GM12878 (cell line): ENCODE measurements around the gene LAMA4. TPM values are rescaled to one million over a fixed set of nuclear protein-coding genes. Genes with fewer than 3 reads are reported as not detected.

Source experiments
- ATAC-seq: fragments of 200-7000 bp; cut with Tn5 transposase; 3 replicates; pipeline ENCODE4 v1.9.1; 2020; ENCODE audit warnings: mild to moderate bottlenecking, moderate library complexity
- BruUV-seq: library from RNA; stranded (reverse); fragments of 400-500 nt; replicated peaks from 2 replicates; lab custom pipeline; 2021; lab: Mats Ljungman, UMichigan
- CTCF ChIA-PET: fragments of 300-600 bp; sonication (Branson Sonifier 250); formaldehyde crosslinking; extraction: SDS; loops from one replicate; lab custom pipeline; 2021; ENCODE audit warnings: inconsistent platforms; lab: Yijun Ruan, JAX
- POLR2A ChIA-PET: fragments of 350-600 bp; formaldehyde crosslinking; extraction: SDS; loops from one replicate; lab custom pipeline; 2021; ENCODE audit warnings: inconsistent platforms; lab: Charles Lee
- RAD21 ChIA-PET: fragments of 300-600 bp; sonication (Branson Sonifier 250); formaldehyde crosslinking; loops from one replicate; lab custom pipeline; 2023; ENCODE audit warnings: antibody characterized with exemption; ENCODE audit not compliant: unreplicated experiment; lab: Charles Lee
- SMC1A ChIA-PET: fragments of 300-600 bp; sonication (Branson Sonifier 250); formaldehyde crosslinking; loops from one replicate; lab custom pipeline; 2023; ENCODE audit not compliant: unreplicated experiment, uncharacterized antibody; lab: Charles Lee
- DNase-seq: peaks from one replicate; pipeline ENCODE4 v3.0.0-alpha.2; 2011; ENCODE audit warnings: low read depth, low spot score
- FAIRE-seq: peaks from 3 replicates; lab custom pipeline; 2011; peaks lifted over from hg19 to GRCh38; lab: Jason Lieb, UNC
- H2AFZ ChIP-seq: 2 replicates; pipeline ENCODE4 v1.6.0; 2011; ENCODE audit warnings: low read depth, low read length, control low read depth; ENCODE audit not compliant: control insufficient read depth
- H3K27ac ChIP-seq: 2 replicates; pipeline ENCODE4 v1.5.1; 2011; ENCODE audit warnings: control low read depth; ENCODE audit not compliant: control insufficient read depth, insufficient read depth
- H3K27me3 ChIP-seq, 2 experiments: replicated peaks in 1 of 2; 2 replicates each; pipeline versions ENCODE4 v1.6.0 to v1.6.1; 2011; ENCODE audit warnings: low read length in 1 of 2; ENCODE audit not compliant: control insufficient read depth in 2 of 2, insufficient read depth in 2 of 2
- H3K36me3 ChIP-seq, 2 experiments: 2 replicates each; pipeline ENCODE4 v1.5.1; 2011; ENCODE audit warnings: low read length in 1 of 2; ENCODE audit not compliant: control insufficient read depth in 2 of 2, insufficient read depth in 2 of 2
- H3K4me1 ChIP-seq: 2 replicates; pipeline ENCODE4 v1.6.1; 2011; ENCODE audit warnings: mild to moderate bottlenecking, low read length, moderate library complexity, mixed read lengths; ENCODE audit not compliant: control insufficient read depth, insufficient read depth
- H3K4me2 ChIP-seq: 2 replicates; pipeline ENCODE4 v1.6.0; 2011; ENCODE audit warnings: control low read depth; ENCODE audit not compliant: control insufficient read depth, insufficient read depth
- H3K4me3 ChIP-seq: fragments of 200-600 bp; sonication (generic); 2 replicates; pipeline ENCODE4 v1.5.1; 2016
- H3K79me2 ChIP-seq: 2 replicates; pipeline ENCODE4 v1.6.0; 2011; ENCODE audit warnings: low read length; ENCODE audit not compliant: control insufficient read depth, insufficient read depth
- H3K9ac ChIP-seq: 2 replicates; pipeline ENCODE4 v1.8.0; 2011; ENCODE audit warnings: low read length, control low read depth, mixed read lengths; ENCODE audit not compliant: control insufficient read depth, insufficient read depth
- H3K9me3 ChIP-seq: replicated peaks from 3 replicates; pipeline ENCODE4 v1.5.1; 2011; ENCODE audit warnings: mild to moderate bottlenecking, low read length; ENCODE audit not compliant: control insufficient read depth, insufficient read depth
- H4K20me1 ChIP-seq: 2 replicates; pipeline ENCODE4 v1.6.0; 2011; ENCODE audit not compliant: control insufficient read depth, insufficient read depth
- CHD4 ChIP-seq: fragments of 200-600 bp; sonication (generic); IDR thresholded peaks from 2 replicates; pipeline ENCODE4 v1.6.1; 2016; ENCODE audit warnings: mild to moderate bottlenecking
- NFYB ChIP-seq: IDR thresholded peaks from 2 replicates; pipeline ENCODE4 v1.6.1; 2011; ENCODE audit warnings: low read depth, mild to moderate bottlenecking, low read length, improper control_type of control experiment, moderate library complexity; ENCODE audit not compliant: insufficient read depth
- PML ChIP-seq: IDR thresholded peaks from 2 replicates; pipeline ENCODE4 v1.6.1; 2012; ENCODE audit warnings: low read length, inconsistent platforms
- RBBP5 ChIP-seq: fragments of 200-600 bp; sonication (generic); conservative IDR thresholded peaks from 2 replicates; pipeline ENCODE4 v1.6.1; 2016
- SP1 ChIP-seq: IDR thresholded peaks from one replicate; pipeline ENCODE4 v1.6.1; 2011; ENCODE audit warnings: low read depth, low read length
- SREBF1 ChIP-seq: IDR thresholded peaks from 2 replicates; pipeline ENCODE4 v1.6.1; 2012; ENCODE audit warnings: mild to moderate bottlenecking, low read length
- TCF3 ChIP-seq: IDR thresholded peaks from 2 replicates; pipeline ENCODE4 v1.6.1; 2012; ENCODE audit warnings: low read depth, mild to moderate bottlenecking, low read length, borderline replicate concordance; ENCODE audit not compliant: insufficient read depth
- WRNIP1 ChIP-seq: IDR thresholded peaks from 2 replicates; pipeline ENCODE4 v1.6.1; 2011; ENCODE audit warnings: low read depth, low read length, improper control_type of control experiment, borderline replicate concordance
- WGBS: methylation state at CpG from one replicate; pipeline ENCODE4 v1.1.6; 2016; ENCODE audit warnings: low lambda C conversion rate; ENCODE audit not compliant: insufficient replicate concordance, insufficient coverage; ENCODE audit errors: missing lambda C conversion rate; 5-methylcytosine and 5-hydroxymethylcytosine counted together
- in situ Hi-C: fragments of 300-500 bp; cut with MboI; formaldehyde crosslinking; loops from 9 replicates; pipeline ENCODE4 v1.14.3; 2018; ENCODE audit warnings: mixed read lengths
- intact Hi-C: fragments of 100-400 bp; cut with micrococcal nuclease; formaldehyde crosslinking; loops from one replicate; pipeline ENCODE4 v1.14.2; 2022; ENCODE audit not compliant: unreplicated experiment
- polyA plus RNA-seq, 11 experiments: library from polyadenylated mRNA; depleted of rRNA in 4 of 11; unstranded in 6 of 11; stranded (reverse) in 5 of 11; fragments of >200 nt; fragmentation: Nextera tagmentation in 4 of 11; fragmentation: Illumina TruSeq in 1 of 11; extraction: Ambion mirVana in 4 of 11; extraction: Trizol in 1 of 11; gene quantifications; 1 replicate in 1 of 11; 2 replicates in 10 of 11; pipeline versions ENCODE4 v1.2.1 to v1.2.3, GENCODE V29; 2011 to 2016; ENCODE audit warnings: inconsistent platforms in 2 of 11, missing spikeins in 2 of 11, low read depth in 1 of 11
- total RNA-seq, 4 experiments: library from RNA; depleted of rRNA in 3 of 4; stranded (reverse); fragments of >200 nt in 3 of 4; fragmentation: Illumina TruSeq in 1 of 4; extraction: Trizol in 1 of 4; gene quantifications; 2 replicates each; pipeline versions ENCODE4 v1.2.1 to v1.2.3, GENCODE V29; 2013 to 2021
- TF ChIP-seq, protein P1 (sequence below): fragments of 450-650 bp; formaldehyde crosslinking; IDR thresholded peaks from 2 replicates; pipeline ENCODE4 v1.5.0; 2022; ENCODE audit warnings: mild to moderate bottlenecking, missing genetic modification characterization
- TF ChIP-seq, protein P2 (sequence below): IDR thresholded peaks from 2 replicates; pipeline ENCODE4 v1.6.1; 2011; ENCODE audit warnings: low read depth, mild to moderate bottlenecking, low read length, moderate library complexity, borderline replicate concordance; ENCODE audit errors: extremely low read depth
- TF ChIP-seq, protein P3 (sequence below): fragments of 450-650 bp; IDR thresholded peaks from 2 replicates; pipeline ENCODE4 v1.6.1; 2016; ENCODE audit warnings: mild to moderate bottlenecking, moderate library complexity, borderline replicate concordance
- TF ChIP-seq, protein P4 (sequence below): IDR thresholded peaks from 2 replicates; pipeline ENCODE4 v1.6.1; 2011; ENCODE audit warnings: borderline replicate concordance, low read depth, mild to moderate bottlenecking, moderate library complexity, low read length; ENCODE audit not compliant: insufficient read depth, poor library complexity, severe bottlenecking

LAMA4 gene
- total and polyA plus RNA-seq, 10 of the 15 experiments (the other 5 are each of a cell fraction or from before 2014, with no cell fraction given): 0.11 to 0.21 (median 0.14) TPM; not detected in 7

- DNase-seq (no peak), ATAC-seq (no peak), FAIRE-seq (no peak)
- no peaks in the 10 kb centered on the region for H3K36me3 ChIP-seq
- no peak overlapping the region for H3K27ac ChIP-seq
- SMC1A ChIA-PET: interaction anchor here (0.6 to 1.2 kb wide), 3 partner anchors 9 to 1055 kb away, joined by 3 to 5 read pairs (median 3); no protein-coding TSS in a partner anchor
- BruUV-seq: no TSS peak
- no peaks in the 10 kb centered on the region for H4K20me1 ChIP-seq
- no peaks in the 10 kb centered on the region for H3K79me2 ChIP-seq
- no peak overlapping the region for H2AFZ ChIP-seq
- WGBS: 15% methylated on average over 4 of the region's 4 CpGs
- POLR2A ChIA-PET: no interaction called here
- intact Hi-C loops (no loop called here), in situ Hi-C loops (no loop called here)
- H3K9me3 ChIP-seq: no peaks in the 10 kb centered on the region
- CTCF ChIA-PET: interaction anchor here (1.1 to 1.3 kb wide), 2 partner anchors 29 to 102 kb away, joined by 3 to 4 read pairs; no protein-coding TSS in a partner anchor
- H3K27me3 ChIP-seq: peaks cover 0 to 2% of the 10 kb centered on the region in 2 experiments; a peak in 1 of 4 replicates
- H3K4me3 ChIP-seq: no peak overlapping the region
- H3K4me1 ChIP-seq: no peaks in the 10 kb centered on the region
- RAD21 ChIA-PET: interaction anchor here (1.3 kb wide), 1 partner anchor 102 kb away, joined by 3 read pairs; no protein-coding TSS in a partner anchor
- no peak overlapping the region for H3K9ac ChIP-seq
- H3K4me2 ChIP-seq: no peak overlapping the region
- TF ChIP-seq, protein P1, sequence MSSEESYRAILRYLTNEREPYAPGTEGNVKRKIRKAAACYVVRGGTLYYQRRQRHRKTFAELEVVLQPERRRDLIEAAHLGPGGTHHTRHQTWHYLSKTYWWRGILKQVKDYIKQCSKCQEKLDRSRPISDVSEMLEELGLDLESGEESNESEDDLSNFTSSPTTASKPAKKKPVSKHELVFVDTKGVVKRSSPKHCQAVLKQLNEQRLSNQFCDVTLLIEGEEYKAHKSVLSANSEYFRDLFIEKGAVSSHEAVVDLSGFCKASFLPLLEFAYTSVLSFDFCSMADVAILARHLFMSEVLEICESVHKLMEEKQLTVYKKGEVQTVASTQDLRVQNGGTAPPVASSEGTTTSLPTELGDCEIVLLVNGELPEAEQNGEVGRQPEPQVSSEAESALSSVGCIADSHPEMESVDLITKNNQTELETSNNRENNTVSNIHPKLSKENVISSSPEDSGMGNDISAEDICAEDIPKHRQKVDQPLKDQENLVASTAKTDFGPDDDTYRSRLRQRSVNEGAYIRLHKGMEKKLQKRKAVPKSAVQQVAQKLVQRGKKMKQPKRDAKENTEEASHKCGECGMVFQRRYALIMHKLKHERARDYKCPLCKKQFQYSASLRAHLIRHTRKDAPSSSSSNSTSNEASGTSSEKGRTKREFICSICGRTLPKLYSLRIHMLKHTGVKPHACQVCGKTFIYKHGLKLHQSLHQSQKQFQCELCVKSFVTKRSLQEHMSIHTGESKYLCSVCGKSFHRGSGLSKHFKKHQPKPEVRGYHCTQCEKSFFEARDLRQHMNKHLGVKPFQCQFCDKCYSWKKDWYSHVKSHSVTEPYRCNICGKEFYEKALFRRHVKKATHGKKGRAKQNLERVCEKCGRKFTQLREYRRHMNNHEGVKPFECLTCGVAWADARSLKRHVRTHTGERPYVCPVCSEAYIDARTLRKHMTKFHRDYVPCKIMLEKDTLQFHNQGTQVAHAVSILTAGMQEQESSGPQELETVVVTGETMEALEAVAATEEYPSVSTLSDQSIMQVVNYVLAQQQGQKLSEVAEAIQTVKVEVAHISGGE (CRISPR knock-in tag): no peak
- TF ChIP-seq RBBP5 (no peak), PML (no peak), SREBF1 (no peak), NFYB (no peak), CHD4 (no peak), TCF3 (no peak), WRNIP1 (no peak), SP1 (no peak)
- TF ChIP-seq, protein P2, sequence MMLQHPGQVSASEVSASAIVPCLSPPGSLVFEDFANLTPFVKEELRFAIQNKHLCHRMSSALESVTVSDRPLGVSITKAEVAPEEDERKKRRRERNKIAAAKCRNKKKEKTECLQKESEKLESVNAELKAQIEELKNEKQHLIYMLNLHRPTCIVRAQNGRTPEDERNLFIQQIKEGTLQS: no peak
- TF ChIP-seq, protein P3, sequence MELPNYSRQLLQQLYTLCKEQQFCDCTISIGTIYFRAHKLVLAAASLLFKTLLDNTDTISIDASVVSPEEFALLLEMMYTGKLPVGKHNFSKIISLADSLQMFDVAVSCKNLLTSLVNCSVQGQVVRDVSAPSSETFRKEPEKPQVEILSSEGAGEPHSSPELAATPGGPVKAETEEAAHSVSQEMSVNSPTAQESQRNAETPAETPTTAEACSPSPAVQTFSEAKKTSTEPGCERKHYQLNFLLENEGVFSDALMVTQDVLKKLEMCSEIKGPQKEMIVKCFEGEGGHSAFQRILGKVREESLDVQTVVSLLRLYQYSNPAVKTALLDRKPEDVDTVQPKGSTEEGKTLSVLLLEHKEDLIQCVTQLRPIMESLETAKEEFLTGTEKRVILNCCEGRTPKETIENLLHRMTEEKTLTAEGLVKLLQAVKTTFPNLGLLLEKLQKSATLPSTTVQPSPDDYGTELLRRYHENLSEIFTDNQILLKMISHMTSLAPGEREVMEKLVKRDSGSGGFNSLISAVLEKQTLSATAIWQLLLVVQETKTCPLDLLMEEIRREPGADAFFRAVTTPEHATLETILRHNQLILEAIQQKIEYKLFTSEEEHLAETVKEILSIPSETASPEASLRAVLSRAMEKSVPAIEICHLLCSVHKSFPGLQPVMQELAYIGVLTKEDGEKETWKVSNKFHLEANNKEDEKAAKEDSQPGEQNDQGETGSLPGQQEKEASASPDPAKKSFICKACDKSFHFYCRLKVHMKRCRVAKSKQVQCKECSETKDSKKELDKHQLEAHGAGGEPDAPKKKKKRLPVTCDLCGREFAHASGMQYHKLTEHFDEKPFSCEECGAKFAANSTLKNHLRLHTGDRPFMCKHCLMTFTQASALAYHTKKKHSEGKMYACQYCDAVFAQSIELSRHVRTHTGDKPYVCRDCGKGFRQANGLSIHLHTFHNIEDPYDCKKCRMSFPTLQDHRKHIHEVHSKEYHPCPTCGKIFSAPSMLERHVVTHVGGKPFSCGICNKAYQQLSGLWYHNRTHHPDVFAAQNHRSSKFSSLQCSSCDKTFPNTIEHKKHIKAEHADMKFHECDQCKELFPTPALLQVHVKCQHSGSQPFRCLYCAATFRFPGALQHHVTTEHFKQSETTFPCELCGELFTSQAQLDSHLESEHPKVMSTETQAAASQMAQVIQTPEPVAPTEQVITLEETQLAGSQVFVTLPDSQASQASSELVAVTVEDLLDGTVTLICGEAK: no peak
- TF ChIP-seq, protein P4, sequence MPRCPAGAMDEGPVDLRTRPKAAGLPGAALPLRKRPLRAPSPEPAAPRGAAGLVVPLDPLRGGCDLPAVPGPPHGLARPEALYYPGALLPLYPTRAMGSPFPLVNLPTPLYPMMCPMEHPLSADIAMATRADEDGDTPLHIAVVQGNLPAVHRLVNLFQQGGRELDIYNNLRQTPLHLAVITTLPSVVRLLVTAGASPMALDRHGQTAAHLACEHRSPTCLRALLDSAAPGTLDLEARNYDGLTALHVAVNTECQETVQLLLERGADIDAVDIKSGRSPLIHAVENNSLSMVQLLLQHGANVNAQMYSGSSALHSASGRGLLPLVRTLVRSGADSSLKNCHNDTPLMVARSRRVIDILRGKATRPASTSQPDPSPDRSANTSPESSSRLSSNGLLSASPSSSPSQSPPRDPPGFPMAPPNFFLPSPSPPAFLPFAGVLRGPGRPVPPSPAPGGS: no peak
These were observed 27.7 kb upstream of the LAMA4 start for GRCh38 chr6:112281821-112282615.
